Measurements from ENCODE around the gene DYNLT1. TPM values are rescaled to one million over a fixed set of nuclear protein-coding genes. Genes with fewer than 3 reads are reported as not detected.

DYNLT1 gene
- total RNA-seq, 6 experiments from 2014 or later, result 31.5 to 69.5 (median 40.0) TPM

DNA sequence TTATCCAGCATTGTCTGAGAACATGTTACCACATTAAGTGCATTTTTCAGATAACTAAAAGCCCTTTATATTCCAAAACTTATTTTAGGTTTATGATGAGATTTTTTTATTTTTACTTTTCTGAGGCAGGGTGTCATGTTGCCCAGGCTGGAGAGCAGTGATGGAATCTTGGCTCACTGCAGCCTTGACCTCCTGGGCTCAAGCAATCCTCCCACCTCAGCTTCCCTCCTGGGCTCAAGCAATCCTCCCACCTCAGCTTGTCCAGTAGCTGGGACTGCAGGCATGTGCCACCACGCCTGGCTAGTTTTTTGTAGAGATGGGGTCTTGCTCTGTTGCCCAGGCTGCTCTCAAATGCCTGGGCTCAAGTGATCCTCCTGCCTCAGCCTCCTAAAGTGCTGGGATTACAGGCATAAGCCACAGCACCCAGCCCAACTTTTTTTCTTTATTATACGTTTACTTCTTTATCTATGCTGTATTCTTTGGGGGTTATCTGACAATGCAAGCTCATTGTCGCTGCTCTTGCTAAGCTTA is 6.2 kb downstream of the DYNLT1 start:
- TF ChIP-seq POLR2A (IDR thresholded peaks at IDR 0.05), result no peak
- TF ChIP-seq, protein P1, sequence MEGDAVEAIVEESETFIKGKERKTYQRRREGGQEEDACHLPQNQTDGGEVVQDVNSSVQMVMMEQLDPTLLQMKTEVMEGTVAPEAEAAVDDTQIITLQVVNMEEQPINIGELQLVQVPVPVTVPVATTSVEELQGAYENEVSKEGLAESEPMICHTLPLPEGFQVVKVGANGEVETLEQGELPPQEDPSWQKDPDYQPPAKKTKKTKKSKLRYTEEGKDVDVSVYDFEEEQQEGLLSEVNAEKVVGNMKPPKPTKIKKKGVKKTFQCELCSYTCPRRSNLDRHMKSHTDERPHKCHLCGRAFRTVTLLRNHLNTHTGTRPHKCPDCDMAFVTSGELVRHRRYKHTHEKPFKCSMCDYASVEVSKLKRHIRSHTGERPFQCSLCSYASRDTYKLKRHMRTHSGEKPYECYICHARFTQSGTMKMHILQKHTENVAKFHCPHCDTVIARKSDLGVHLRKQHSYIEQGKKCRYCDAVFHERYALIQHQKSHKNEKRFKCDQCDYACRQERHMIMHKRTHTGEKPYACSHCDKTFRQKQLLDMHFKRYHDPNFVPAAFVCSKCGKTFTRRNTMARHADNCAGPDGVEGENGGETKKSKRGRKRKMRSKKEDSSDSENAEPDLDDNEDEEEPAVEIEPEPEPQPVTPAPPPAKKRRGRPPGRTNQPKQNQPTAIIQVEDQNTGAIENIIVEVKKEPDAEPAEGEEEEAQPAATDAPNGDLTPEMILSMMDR (IDR thresholded peaks at IDR 0.05), result no peak
- DNase-seq (peak in 1 of 3 donors; percentile 18), ATAC-seq (no peak)
- Histone ChIP-seq H3K27ac (no peak overlapping the region), H3K4me1 (peaks cover 0 to 11% (median 6%) of the 10 kb centered on the region in 4 donors), H3K9me3 (no peaks in the 10 kb centered on the region), H3K27me3 (no peaks in the 10 kb centered on the region), H3K4me3 (no peak overlapping the region), H3K36me3 (peaks cover 0 to 26% (median 9%) of the 10 kb centered on the region in 4 donors)
- 79% methylated on average over 3 of the region's 3 CpGs for WGBS (ENCODE audit: insufficient coverage, low coverage, low lambda C conversion rate, missing lambda C conversion rate)
- intact Hi-C loops (cut with DNase I), result no loop called here

DNA sequence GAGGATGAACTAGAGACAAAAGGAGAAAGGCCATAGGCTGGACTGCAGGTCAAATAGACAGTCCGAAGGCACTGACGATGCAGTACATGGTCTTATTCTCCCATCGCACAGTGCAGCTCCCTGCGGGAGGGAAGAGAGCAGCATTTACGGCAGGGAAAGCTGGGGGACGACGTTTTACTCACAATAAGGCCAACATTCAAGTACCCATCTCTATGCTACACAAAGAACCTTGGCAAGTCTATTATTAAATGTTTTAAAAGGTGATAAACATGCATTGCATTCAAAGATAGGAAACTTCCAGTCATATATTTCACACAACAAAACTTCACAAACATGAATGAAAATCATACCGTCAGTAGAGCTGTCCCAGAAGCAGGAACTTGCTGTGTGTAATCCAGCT is 7.8 kb downstream of the DYNLT1 start:
- Histone ChIP-seq H3K27ac (no peak overlapping the region), H3K9me3 (no peaks in the 10 kb centered on the region), H3K27me3 (no peaks in the 10 kb centered on the region), H3K4me3 (no peak overlapping the region), H3K36me3 (peaks cover 0 to 26% (median 9%) of the 10 kb centered on the region in 4 donors), H3K4me1 (no peaks in the 10 kb centered on the region)
- TF ChIP-seq, protein P1 (IDR thresholded peaks at IDR 0.05), result no peak
- no peak for TF ChIP-seq POLR2A (IDR thresholded peaks at IDR 0.05)
- ATAC-seq, result no peak
- intact Hi-C loops (cut with DNase I), result no loop called here
- 75% methylated on average over 2 of the region's 8 CpGs for WGBS (ENCODE audit: insufficient coverage, low coverage, low lambda C conversion rate, missing lambda C conversion rate)
- peak in 1 of 3 donors; percentile 8 for DNase-seq

DNA sequence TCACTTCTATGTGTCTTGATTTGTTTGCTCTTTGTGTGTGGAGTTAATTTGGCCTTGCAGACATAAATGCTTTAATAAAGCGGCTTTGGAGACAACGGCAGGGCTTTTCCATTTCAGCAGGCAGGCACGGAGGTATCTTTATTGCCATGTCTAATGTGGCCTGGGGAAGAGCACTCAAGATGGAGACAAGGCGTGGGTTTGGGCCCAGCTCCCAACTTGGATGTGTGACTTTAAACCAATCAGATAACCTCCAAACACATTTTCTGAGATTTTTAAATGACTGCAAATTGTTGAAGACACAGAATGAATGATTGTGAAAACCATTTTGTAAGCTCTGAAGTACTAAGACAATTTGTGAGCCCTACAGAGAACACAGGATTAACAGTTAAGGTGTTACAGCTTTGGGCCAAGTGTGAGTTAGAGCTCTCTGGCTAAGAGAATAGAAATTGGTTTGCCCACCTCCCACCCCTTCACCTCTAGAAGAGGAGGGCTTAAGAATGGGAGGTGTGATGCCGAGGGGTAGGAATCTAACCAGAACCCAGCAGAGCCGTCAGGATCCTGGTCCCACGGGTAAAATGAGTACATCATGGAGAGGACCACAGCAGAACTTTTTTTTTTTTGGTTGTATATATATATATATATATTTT is 9.0 kb downstream of the DYNLT1 start:
- Histone ChIP-seq H3K4me3 (no peak overlapping the region), H3K27me3 (no peaks in the 10 kb centered on the region), H3K4me1 (peaks cover 0 to 10% (median 8%) of the 10 kb centered on the region in 4 donors), H3K36me3 (peaks cover 0 to 26% (median 6%) of the 10 kb centered on the region in 4 donors), H3K27ac (no peak overlapping the region), H3K9me3 (no peaks in the 10 kb centered on the region)
- TF ChIP-seq POLR2A (IDR thresholded peaks at IDR 0.05), result no peak
- TF ChIP-seq, protein P1 (IDR thresholded peaks at IDR 0.05), result no peak
- ATAC-seq, result no peak
- 92% methylated on average over 6 of the region's 7 CpGs for WGBS (ENCODE audit: insufficient coverage, low coverage, low lambda C conversion rate, missing lambda C conversion rate)
- intact Hi-C loops (cut with DNase I), result no loop called here
- DNase-seq, result peak in 1 of 3 donors; percentile 6

DNA sequence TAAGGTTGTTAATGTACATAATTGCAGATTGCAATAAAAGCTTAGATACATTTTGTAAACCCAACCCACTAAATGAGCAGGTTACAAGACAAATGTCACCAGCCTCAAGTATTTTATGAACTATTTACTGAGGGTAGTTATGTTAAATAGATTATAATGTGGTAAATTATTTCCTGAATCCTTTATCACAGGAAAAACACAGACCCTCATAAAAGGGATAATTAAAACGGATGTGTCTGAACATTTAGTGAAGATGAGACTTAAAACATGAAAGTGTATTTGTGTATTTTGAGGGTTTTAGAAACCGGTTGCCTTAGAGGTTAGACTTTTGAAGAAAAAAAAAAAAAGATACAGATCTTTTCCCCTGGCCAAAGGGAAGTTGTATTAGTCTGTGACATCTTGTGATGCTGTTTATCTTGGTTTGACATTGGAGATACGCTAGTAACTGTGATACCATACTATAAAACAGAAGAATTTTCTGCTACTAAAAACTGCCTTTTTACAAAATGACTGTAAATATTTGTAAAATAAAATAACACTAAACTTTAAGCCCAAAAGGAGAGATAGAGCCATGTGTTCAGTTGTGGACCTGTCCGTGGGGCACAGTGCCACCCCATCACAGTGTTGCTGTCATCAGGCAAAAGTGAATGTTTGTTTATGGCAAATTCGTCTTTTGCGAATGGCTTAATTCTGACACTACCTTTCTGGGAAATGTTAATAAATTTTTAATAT is 9.7 kb downstream of the DYNLT1 start:
- H3K27ac ChIP-seq, result no peak overlapping the region
- H3K4me1 ChIP-seq, result peaks cover 0 to 10% (median 8%) of the 10 kb centered on the region in 4 donors
- ATAC-seq (no peak), DNase-seq (no peak)
- TF ChIP-seq, protein P1 (IDR thresholded peaks at IDR 0.05), result no peak
- TF ChIP-seq POLR2A (IDR thresholded peaks at IDR 0.05), result no peak
- WGBS (ENCODE audit: insufficient coverage, low coverage, low lambda C conversion rate, missing lambda C conversion rate), result 73% methylated on average over 6 of the region's 6 CpGs
- intact Hi-C loops (cut with DNase I), result no loop called here
- no peaks in the 10 kb centered on the region for H3K9me3 ChIP-seq
- H3K27me3 ChIP-seq, result no peaks in the 10 kb centered on the region
- H3K4me3 ChIP-seq, result no peak overlapping the region
- H3K36me3 ChIP-seq, result peaks cover 0 to 26% (median 6%) of the 10 kb centered on the region in 4 donors

All from right lobe of liver (tissue), 6 donors.